ENCODE data around the gene APOL3.

DNA sequence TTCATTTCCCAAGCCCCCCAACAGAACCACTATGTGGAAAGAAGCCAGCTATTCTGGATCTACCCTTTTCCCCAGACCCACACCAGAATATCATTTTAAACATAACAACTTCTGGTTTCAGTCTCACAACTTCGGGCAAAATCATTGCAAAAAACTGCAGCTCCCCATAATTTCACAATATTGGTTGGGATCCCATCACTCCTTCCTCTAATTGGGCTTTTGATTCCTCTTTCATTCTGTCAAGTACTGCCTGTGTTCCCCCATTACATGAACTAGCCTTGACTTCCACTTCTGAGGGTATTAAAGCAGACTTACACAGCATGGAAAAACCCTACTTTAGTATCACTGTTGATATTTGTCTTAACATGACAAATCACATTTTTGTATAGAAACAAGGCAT lies 4.1 kb upstream of the APOL3 start:
- TF ChIP-seq POLR2AphosphoS5 (IDR thresholded peaks at IDR 0.05; ENCODE audit: borderline replicate concordance, low read depth, low read length), result no peak
- no peak for TF ChIP-seq EZH2 (IDR thresholded peaks at IDR 0.05)
- no peak for TF ChIP-seq FOXP2 (optimal IDR thresholded peaks at IDR 0.05; ENCODE audit: control extremely low read depth, extremely low read length, insufficient read depth)
